ENCODE data around the gene EDEM1.

DNA sequence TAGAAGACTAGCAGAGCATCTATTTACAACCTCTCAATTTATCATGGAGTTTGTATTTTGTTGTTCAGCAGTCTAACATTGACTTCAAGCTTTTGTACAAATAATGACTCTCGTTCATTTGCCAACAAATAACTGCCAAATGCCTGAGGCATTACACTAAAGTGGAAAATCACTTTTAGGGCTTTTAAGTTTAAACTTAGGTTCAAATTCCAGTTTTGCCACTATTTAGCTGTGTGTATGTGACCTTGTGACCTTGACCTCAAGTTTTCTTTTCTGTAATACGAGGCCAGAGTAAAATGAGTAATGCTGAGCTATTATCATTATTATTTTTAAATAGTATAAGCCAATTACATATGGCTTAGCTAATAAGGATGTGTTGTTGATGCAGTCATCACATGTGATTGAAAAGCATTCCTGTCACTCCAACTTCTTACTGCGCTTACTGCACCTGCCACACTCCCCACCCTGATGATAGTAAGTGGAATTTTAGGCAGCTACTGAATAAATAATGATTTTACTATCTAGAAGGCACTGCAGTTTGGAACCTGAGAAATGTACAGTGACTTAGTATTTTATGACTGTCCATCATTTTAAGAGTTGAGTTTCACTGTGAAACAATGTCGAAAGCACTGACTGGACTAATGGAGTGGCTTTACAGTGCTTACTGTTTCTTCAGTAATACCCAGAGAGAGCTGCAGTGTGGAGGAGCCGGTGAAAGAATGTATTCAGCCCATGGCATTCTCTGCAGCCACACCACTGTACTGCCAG, 49.1 kb upstream of the EDEM1 start:
- TF ChIP-seq CTCF (IDR thresholded peaks at IDR 0.05) = no peak
- TF ChIP-seq POLR2AphosphoS5 (IDR thresholded peaks at IDR 0.05) = no peak
- TF ChIP-seq POLR2A (IDR thresholded peaks at IDR 0.05) = no peak

Data from gastroesophageal sphincter (tissue), 3 donors.